KBM-7 (cell line): Measurements from ENCODE around the gene CTF1.
A peak's percentile ranks its signal among the peaks of the same experiment; 100 is the strongest.
"Not testable (repeated sequence)": the region's sequence is repeated elsewhere in the genome, so short reads cannot be mapped to it uniquely, and the experiment has no call there.

Source experiments
- DNase-seq: peaks from one replicate; pipeline ENCODE4 v3.0.0-alpha.2; 2015
- in situ Hi-C: fragments of 300-500 bp; cut with MboI; formaldehyde crosslinking; loops from 2 replicates; pipeline ENCODE4 v1.14.3; 2020; ENCODE audit warnings: low sequenced_read_pairs, low pct_unique_long_range_greater_than_20kb, mixed read lengths

CTF1 gene

GRCh38 chr16:30885196-30885595 is 11.2 kb upstream of the CTF1 start:
- in situ Hi-C loops = no loop called here
- no peak for DNase-seq

- in situ Hi-C loops = no loop called here
- DNase-seq = no peak
Observed at GRCh38 chr16:30886145-30886544, 10.3 kb upstream of the CTF1 start.

DNA sequence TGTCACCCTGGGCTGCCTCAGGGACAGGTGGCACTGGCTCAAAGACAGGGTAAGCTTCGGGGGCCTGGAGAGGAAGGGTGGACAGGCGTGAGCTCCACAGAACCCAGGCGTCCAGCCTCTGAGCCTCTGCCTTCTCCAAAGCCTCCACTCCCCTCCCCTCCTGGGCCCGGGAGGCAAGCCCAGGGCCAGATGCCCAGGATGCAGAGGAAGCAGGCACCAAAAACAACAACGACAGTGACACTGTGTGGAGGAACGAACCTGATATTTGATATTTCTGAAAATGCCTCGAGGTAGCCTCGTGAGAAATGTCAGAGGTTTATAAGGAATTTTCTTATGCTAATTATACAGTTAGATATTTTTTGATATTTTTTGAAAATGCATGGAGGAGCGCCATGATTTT is 8.5 kb upstream of the CTF1 start:
- in situ Hi-C loops = no loop called here
- DNase-seq = no peak

DNA sequence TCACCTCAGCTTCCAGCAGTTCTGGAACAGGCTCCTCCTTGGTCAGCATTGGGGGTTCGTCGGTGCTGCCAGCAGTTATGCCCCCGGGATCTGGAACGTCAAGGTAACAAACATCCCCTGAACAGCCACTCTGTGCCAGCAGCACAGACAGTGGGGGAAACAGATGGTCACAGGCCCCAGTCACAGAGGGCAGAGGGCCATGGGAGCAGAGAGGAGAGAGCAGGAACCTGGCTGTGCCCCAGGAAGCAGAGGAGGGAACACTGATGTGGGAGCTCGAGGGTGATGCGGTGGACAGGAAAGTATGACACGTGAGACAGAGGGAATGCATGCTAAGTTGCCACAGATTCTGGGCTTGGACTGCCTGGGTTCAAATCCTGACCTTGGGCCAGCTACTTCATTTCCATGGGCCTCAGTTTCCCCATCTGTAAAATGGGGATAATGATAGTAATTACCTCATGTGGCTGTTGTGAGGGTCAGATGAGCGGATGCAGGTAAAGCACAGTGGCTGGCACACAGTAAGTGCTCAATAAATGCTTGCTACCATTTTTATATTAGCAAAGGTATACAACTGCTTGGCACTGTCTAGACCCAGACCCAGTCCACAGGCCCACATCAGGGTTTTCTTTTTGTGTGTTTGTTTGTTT is 7.4 kb upstream of the CTF1 start:
- no peak for DNase-seq
- in situ Hi-C loops = no loop called here

GRCh38 chr16:30889721-30890120 is 6.7 kb upstream of the CTF1 start:
- DNase-seq = no peak
- in situ Hi-C loops = no loop called here

DNA sequence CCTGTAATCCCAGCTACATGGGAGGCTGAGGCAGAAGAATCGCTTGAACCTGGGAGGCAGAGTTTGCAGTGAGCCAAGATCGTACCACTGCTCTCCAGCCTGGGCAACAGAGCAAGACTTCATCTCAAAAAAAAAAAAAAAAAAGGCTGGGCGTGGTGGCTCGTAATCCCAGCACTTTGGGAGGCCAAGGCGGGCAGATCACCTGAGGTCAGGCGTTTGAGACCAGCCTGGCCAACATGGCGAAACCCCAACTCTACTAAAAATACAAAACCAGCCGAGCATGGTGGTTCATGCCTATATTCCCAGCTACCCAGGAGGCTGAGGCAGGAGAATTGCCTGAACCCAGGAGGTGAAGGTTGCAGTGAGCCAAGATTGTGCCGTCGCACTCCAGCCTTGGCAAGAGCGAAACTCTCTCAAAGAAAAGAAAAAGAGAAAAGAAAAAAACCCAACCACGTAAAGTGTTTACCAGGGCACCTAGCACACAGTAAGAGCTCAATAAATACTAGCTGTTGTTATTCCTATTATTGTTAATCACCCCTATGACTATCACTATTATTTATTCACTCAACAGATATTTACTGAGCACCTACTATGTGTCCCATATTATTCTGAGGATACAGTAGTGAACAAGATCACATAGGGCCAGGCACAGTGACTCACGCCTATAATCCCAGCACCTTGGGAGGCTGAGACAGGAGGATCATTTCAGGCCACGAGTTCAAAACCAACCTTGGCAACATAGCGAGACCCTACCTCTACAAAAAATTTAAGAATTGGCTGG is 5.2 kb upstream of the CTF1 start:
- DNase-seq, in situ Hi-C loops: not testable (repeated sequence)

GRCh38 chr16:30892670-30893416 is 3.6 kb upstream of the CTF1 start:
- no peak for DNase-seq
- in situ Hi-C loops = no loop called here

DNA sequence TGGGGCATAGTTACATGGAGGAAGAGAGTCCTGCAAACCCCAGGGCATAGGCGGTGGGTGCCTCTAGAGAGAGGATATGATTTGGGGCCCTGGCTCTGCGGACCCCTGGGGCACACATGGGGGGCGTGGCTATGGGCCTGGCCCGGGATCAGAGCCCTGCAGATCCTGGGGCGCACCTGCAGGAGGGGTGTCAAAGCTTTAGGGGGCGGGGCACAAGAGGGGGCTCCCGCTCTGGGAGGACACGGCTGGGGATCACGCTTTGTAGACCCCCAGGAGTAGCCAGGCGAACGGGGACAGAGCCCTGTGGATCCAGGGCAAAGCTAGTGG is 3.0 kb upstream of the CTF1 start:
- DNase-seq = peak; percentile 18
- in situ Hi-C loops = no loop called here

DNA sequence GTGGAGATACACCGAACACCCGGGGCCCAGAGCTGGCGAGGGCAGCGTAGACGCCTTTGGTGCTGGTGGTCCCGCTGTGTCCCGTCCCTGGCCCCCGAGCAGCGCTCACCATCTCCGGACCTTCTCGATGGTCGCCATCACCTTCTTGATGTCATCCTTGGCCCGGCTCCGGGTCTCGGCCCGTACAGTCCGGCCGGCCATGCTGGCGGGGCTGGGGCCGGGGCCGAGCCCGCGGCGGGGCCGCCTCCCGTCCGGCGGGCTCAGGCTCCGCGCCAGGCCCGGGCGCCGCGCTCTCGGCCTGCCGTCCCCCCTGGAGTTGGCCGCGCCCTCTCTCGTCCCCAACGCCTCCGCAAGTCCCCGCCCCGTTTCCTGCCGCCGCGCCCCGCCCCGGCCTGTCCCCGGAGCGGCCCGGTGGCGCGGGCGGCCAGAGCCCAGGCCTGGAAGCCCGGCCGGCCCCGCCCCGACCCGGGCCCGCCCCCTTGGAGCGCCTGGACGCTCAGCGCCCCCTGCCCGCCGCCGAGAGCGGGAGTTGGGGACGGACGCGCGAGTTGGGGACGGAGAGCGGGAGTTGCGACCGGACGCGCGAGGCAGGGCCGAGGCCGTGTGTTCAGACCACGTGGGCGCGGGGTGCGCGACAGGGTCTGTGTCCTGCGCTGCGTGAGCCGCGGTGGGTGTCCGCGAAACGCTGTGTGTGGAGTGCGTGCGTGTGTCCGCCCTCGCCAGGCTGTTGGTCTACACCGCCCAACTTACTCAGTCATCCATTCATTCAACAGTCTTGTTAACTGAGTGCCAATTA is 2.5 kb upstream of the CTF1 start, which contains the start of gene BCL7C:
TSS of gene BCL7C (minus strand) at position 334 of the 796 bp plus-strand sequence. CDS start at position 201, 133 bp downstream.
- in situ Hi-C loops = no loop called here
- DNase-seq = peak; percentile 81

DNA sequence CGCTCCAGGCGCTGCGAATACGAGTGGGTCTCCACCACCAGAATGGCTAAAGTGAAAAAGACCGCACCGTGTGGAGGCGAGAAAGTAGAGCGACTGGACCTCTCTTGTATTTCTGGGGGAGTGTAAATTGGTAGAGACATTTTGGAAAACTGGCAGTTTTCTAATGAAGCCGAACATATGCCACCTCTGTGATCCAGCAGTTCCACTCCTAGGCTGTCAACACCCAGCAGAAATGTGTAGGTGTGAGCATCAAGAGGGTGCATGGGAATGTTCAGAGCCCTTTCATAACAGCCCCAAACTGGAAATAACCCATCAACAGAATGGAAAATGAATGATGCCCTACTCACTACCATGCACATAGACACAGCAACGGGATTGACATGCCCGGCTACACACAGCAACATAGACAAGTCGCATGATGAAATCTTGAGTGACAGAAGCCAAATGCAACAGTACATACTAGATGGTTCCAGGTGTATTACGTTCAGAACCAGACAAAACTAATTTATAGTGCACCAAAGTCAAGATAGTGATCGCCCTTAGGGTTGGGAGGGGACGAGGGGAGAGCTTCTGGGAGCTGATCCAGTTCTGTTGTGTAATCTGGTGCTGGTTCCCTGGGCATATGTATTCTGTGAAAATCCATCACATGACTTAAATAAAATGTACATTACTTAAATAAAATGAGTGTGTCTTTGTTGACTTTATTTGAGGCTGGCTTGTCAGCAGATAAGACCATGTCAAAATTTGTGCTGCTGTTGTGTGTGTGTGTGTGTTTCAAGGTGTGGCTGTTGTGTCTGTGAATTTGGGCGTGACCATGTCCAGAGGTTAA is 1.7 kb upstream of the CTF1 start:
- DNase-seq = no peak
- in situ Hi-C loops = no loop called here

DNA sequence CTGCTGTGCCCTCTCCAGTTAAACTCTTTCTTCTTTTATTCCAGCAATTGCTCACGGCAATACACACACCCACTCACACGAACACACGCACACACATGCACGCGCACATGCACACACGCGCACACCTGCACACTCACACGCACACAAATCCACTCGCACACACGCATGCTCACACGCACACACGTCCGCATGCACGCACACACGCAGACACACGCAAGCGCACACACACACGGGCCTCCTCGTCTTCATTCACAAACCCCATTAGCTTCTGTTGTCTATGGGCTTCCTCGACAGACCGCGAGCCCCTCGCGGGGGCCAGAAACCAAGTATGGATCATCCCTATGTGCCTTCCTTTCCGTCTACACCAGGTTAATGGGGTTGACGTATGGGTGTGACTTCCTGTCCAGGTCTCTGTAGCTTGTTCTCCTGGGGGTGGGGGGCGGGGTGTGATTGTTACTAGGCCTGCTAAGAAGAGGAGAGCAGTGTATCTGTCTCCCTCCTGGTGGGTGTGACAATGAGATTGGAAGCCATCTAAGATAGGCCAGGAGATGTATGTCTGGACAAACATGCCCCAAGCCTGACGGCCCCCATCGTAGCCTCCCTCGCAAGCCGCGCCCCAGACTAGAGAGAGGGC is 670 bp upstream of the CTF1 start:
- in situ Hi-C loops = no loop called here
- no peak for DNase-seq

- in situ Hi-C loops = no loop called here
Observed at GRCh38 chr16:30896889-30897733, 697 bp downstream of the CTF1 start.

GRCh38 chr16:30899794-30900193 is 3.4 kb downstream of the CTF1 start:
- DNase-seq = no peak
- in situ Hi-C loops = no loop called here

More at GRCh38 chr16:30896889-30897733, 697 bp downstream of the CTF1 start:
- DNase-seq = peak; percentile 77

DNA sequence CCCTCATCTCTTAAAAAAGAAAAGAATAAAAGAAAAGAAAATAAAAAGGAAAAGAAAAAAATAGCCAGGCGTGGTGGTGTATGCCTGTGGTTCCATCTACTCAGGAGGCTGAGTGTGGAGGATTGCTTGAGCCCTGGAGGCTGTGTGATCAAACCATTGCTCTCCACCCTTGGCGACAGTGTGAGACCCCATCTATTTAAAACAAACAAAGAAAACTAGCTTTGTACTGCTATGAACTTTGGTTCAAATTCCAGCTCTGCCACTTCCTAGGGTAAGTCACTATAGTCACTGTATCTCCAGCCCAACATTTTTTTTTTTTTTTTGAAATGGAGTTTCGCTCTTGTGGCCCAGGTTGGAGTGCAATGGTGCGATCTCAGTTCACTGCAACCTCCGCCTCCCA is 4.2 kb downstream of the CTF1 start:
- DNase-seq = no peak
- in situ Hi-C loops = no loop called here

DNA sequence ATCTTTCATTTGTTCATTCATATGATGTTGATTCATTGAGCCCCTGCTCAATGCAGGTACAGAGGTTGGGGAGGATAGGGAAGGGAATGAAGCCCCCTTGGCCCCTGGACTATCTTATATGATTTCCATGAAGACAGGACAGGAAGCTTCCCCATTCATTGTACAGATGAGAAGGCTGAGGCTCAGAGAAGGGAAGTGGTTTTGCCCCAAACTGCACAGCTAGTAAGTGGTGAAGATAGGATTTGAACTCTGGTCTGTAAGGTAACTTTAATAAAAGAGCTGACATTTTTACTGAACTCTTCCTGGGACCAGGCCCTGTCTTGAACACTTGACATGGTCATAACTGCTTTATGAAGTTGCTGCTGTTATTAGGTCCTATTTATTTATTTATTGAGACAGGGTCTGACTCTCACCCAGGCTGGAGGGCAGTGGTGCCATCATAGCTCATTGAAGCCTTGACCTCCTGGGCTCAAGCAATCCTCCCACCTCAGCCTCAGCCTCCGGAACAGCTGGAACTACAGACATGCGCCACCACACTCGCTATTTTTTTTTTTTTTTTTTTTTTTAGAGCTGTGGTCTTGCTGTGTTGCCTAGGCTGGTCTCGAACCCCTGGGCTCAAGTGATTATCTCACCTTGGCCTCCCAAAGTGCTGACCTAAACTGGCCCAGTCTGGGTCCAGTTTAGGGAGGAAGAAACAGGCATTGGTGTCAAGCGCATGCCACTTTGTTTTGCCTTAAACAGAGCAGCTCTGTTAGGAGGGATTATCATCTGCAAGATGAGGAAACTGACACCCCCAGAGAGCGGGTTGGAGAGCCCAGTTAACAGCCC is 5.0 kb downstream of the CTF1 start:
- in situ Hi-C loops = no loop called here
- DNase-seq = peak; percentile 28
